Measurements from ENCODE around the gene NHS.
"Not testable (repeated sequence)": the region's sequence is repeated elsewhere in the genome, so short reads cannot be mapped to it uniquely, and the experiment has no call there.

Gene NHS

DNA sequence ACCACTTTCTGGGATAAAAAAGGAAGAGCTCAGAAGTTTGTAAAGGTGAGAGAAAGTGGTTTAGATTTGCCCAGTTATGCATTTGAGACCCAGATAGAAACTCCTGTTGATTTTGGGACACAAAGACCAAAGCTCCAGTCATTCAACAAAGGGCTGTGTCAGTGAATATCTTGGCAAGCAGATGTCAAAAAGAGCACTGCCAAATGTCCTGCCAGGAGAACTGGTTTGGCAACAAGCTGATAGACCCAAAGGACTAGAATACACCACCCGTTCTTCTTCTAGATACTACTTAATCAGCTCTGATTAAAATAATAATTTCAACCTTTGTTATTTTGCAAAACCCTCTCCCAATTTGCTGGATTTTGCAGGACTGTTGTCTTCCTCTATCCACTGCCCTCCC, 121.4 kb downstream of the NHS start:
- no peak for DNase-seq (ENCODE audit: low spot score)

DNA sequence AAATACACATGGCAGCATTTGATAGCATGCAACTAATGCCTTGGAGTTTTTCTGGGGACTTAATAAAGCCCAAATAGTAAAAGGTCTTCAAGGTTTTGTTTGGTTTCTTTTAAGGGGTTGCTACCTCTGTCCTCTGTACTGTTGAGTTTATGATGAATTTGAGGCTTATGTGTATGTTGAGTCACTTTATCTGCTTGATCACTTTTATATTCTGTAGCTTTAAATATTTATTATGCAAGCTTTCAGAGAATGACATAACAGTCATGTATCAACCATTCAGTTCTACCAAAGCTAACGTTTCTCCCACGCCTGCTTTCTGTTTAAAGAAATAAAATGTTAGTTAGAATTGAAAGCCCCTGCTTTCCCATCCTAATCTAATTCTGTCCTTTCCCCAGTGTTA, 122.2 kb downstream of the NHS start:
- DNase-seq (ENCODE audit: low spot score) = no peak

DNA sequence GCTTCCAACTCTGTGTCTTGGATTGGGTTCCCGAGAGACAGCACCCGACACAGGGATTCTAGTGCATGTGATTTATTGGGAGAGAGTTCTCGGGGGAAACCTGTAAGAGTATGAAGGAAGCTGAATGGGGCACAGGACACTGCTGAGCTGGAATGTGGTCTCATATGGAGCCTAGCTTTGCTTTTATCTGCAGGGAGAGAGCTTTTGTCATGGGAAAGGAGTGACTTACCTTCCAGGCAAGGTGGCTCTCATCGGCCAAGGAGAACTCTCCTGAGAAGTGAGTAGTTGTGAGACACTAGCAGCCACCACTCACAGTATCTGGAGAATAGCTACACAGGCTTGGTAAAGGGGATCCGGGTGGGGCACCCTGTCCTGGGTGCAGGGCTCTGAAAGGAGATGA, 124.5 kb downstream of the NHS start:
- DNase-seq (ENCODE audit: low spot score) = no peak

DNA sequence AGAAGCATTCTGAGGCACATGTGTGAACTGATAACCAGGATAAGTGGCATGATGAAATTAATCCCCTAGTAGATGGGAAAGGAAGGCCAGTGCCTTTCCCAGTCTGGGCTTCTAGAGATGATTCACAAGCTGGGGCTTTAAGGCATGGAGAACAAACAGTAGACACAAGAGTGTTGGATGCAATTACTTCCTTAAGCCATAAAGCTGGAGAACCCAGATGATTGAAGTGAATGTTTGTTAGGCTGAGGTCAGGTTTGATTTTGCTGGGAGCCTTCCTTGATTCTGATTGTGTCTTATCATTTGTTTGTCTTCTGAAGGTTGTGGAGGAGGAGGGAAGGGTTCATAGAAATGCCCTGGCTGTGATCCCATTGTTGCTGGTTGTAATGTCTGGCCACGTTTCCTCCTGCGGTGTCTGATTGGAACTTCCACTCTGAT, 125.2 kb downstream of the NHS start:
- DNase-seq (ENCODE audit: low spot score) = no peak

DNA sequence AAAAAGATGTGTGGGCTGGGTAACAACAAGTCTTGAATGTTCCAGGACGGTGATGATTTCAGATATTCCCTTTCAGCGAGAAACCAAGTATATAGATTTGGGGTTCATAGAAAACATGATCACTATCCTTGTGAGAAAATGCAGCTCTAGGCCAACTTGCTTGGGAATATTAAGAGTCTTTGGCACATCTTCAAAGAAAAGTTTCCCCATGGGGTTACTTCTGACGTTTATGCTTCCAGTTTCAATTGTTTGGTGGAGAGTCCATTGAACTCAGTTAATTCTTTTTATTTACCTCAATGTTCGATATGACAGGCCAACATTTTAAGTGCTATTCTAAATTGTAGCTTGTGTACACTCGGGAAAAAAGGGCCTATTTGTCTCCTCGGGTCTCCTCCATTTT, 126.7 kb downstream of the NHS start:
- no peak for DNase-seq (ENCODE audit: low spot score)

DNA sequence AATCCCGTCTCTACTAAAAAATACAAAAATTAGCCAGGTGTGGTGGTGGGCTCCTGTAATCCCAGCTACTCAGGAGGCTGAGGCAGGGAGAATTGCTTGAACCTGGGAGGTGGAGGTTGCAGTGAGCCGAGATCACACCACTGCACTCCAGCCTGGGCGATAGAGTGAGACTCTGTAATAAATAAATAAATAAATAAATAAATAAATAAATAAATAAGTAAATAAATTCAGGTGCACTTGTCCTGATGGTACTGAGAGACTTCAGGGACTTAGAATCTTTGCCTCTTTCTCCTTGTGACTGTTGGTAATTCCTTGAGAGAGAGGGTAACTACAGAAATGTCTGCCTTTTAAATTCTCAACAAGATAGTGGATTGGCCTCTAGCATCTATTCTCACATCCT, 131.4 kb downstream of the NHS start:
- not testable (repeated sequence) for DNase-seq (ENCODE audit: low spot score)

DNA sequence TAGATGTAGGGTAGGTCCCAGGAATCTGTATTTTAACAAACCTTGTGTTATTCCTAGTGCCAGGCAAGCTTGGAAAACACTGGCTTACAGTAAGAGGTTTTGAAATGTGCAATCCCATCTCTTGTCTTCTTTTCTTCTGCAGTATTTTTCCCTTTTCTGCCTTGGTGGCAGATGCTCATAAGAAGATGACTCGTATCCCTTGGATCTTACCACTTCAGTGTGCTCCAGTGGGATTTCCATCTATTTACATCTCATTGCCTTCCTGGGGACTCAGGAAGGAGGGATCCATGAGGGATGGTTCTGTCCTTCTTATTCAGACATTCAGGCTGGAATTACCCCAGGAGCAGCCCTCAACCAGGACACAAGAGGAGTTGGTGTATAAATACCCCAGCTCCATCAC, 136.6 kb downstream of the NHS start:
- no peak for DNase-seq (ENCODE audit: low spot score)

DNA sequence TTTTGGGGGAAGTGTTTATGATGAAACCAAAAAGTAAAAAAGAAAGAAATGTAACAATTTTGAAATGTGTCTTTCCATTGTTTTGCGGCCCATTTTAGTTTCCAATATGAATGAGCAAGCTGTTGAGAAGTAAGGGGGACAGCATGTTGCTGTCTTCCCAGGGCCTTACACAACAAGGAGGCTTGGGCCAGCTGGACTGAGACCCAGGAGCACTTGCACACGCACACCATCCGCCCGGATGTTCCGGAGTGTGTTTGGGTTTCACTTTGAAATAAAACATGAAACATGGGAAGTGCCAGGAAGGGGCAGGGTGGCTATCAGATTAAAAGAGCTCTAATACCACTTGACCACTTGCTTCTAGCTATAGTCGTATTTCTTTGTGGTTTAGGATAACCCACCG, 144.4 kb downstream of the NHS start:
- no peak for DNase-seq (ENCODE audit: low spot score)

DNA sequence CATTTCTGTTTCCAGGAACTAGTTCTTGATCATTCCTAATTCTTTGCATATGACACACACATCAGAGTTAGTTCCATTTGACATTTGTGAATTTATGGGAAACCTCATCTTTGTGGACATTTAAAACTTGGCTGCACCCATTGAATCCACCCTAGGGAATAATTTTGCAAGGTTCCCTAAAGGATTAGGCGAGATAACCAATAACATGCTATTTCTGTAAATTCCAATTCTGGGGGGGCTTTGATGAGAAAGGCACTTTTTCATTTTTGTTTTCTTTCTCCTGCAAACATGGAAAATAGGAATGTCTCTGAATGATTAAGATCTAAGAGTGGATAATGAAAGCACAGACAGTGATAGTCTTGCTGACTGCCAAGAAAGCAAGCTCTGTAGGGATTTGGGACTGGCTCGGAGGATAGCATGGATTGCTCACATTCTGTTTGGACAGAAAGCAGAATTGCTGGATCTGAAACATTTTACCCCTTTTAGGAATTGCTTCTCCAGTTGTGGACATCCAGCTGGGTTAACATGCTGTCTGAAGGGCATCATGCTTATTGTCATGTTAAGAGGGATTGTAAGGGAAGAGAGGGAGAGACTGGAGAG, 145.1 kb downstream of the NHS start:
- no peak for DNase-seq (ENCODE audit: low spot score)

DNA sequence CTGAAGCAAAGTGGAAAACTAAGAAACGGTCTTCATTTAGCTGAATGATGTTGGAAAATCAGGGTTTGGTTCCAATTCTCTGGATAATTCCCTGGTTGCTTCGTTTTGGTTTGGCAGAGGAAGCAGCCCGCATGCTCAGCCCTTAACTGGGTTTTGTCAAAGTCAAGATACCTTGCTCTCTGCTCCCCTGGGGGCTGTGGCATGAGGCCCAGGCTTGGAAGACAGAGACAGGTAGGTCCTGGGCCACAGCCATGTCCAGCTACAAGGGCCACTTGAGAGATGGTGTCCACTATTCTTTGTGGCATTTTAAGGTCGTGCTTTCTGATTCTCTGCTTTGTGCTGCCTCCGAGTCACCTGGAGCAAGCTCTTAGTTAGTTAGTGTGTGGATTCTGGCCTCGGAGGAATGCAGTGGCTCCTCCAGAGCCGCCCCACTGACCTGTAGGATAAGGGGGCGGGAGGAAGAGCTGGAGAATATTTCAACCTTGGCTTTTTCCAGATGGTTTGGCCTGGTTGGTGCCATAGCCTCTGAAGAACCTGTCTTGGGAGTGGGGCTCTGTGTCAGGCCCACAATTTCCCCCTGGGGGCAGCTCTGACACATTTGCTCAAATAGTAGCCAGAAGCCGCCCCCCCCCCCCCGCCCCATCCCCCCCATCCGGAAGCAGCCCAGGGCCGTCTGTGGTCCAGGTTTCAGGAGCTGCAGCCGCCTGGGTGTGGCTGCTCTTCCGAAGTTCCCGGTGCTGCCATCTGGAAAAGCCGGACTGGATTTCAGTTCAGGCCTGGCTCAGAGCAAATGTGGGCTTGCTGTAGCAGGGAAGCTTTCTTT, 147.1 kb downstream of the NHS start:
- no peak for DNase-seq (ENCODE audit: low spot score)

DNA sequence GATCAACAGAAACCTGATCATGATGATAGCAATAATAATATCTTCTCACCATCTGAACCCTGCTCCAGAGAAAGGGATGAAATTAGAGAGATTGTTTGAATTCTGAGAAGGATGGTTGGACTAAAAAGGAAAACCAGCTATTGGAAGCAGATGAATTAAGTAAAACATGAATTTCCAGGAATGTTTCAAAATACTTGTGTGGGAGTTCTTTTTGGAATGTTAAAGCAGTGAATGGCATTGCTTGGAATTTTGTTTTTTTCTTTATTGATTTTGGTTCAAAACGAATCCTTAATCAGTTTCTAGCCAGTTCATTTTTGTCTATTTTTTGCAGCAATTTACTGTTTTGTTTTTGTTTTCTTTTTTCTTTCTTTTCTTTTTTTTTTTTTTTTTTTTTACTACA, 150.3 kb downstream of the NHS start:
- DNase-seq (ENCODE audit: low spot score) = no peak

DNA sequence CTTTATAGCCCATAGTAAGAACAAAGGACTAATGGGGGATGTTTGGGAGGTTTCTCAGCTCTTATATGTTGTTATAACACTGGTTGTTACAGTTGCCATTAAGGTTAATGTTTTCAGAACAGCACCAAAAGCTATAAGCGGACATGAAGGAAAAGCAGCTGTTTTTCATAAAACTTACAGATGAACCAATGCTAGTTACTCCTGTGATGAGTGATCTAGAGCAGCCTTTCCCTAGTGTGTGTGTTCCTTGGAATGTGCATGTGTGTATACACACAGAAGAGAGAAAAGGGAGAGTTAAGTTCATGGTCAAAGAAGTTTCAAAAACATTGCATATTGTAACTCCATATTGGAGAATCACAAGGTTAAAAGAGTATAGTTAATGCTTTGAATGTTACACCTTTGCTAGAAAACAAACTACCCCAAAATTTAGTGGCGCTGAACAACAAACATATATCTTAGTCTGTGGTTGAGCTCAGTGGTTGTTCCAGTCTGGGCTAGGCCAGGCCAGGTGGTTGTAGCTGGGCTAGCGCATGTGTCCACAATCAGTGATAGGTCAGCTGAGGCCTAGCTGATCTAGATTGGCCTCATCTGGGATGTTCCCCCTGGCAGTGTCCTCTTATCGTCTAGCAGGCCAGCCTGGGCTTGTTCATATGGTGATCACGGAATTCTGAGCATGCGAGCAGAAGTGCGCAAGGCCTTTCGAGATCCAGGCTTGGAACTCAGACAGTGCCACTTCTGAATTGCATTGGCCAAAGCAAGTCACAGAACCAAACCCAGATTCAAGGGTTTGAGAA, 151.0 kb downstream of the NHS start:
- no peak for DNase-seq (ENCODE audit: low spot score)

DNA sequence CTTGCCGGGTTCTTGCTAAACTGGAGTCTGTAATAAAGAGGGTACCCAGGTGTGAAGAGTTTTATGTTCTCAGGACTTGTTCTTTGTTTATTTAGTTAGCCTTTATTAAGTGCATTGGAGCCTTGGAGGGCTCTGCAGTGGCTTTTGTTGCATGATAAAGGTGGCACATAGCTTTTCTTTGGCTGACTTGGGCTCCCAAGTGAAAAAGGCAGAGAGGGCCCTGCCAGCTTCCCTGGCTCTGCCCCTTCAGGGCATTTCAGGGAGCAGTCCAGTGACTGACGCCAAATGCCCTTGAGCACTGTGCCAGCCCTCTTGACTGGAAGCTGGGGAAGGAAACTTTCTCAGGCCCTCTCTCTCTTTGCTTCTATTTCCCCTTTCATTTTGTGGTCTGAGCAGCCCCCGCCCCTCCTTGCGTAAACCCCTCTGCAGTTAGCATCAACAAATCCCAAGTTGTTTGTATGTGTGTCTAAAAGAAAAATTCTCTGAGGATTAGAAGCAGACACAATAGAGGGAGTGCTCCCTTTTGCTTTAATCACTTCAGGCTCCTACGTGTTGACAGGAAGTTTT, 152.2 kb downstream of the NHS start:
- DNase-seq (ENCODE audit: low spot score) = peak; percentile 41

DNA sequence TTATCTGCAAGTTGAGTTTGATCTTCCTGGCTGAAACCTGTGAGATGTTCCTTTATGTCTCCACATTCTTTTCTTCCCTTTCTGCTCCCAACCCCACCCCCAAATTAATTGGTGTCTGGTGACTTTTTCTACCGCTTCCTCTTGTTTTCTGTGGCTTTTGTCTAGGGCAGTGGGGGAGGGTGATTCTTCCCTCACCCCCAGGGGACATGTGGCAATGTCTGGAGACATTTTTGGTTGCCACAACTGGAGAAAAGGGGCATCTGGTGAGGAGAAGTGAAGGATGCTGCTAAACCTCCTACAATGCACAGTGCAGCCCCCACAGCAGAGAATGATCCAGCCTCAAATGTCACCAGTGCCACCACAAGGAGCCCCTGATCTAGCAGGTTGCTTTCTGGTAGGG, 152.9 kb downstream of the NHS start:
- no peak for DNase-seq (ENCODE audit: low spot score)

DNA sequence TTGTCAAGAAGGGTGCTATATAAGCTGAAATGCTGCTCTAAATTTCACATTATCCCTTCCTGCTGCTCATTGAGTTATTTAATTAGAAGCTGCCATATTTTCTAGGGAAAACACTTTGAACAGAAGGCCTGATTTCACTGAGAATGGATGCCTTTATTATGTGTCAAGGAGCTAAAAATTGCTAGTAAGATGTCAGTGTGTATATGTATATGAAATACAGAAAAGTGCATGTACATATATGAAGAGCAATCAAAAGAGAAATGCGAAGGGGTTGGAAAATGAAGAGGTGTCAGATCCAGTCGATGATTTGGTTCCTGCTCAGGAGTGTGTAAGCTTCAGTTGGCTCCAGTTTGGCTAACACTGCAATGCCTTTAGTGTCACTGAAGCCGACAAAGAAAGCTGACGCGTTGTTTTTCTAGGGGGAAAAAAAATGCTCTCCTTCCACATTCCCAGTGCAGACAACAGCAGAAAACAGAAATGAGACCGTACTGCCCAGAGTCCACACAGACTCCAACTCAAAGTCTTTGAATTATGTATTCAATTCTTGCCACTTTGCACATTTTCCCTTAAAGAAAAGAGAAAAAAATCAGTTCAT, 154.2 kb downstream of the NHS start:
- peak; percentile 20 for DNase-seq (ENCODE audit: low spot score)

DNA sequence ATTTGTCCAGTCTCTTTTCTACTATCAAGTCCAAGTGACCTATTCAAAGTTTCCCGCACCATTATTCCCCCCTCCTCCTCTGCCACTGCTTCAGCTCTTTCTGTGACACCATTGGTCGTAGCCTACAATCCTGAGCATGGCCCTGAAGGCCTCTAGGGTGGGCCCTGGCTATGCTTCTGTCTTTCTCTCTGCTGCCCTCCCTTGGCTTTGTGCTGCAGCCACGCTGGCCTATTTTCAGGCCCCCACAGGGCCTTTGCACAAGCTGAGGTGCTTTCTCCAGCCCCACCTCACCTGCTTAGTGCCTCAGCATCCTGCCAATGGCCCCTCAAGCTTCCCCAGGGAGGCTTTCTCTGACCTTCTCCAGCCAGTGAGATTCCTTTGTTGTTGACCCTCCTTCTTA, 156.5 kb downstream of the NHS start:
- DNase-seq (ENCODE audit: low spot score) = no peak

DNA sequence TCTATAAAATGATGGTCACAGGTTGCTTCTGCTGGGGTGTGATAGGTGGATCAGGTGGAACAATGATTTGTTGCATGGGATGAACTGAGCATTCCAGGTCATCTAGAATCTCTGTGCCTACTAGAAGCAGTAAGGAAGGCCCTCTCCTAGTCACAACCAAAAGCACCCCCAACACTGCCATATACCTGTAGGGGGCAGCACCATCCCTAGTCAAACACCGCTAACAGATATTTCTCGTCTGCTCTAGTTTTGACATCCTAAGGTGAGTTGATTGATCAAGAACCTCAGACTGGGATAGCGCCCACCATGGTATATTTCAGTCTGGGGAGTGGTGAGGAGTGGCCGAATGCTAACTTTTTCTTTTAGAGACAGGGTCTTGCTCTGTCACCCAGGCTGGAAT, 160.2 kb downstream of the NHS start:
- peak; percentile 3 for DNase-seq (ENCODE audit: low spot score)

DNA sequence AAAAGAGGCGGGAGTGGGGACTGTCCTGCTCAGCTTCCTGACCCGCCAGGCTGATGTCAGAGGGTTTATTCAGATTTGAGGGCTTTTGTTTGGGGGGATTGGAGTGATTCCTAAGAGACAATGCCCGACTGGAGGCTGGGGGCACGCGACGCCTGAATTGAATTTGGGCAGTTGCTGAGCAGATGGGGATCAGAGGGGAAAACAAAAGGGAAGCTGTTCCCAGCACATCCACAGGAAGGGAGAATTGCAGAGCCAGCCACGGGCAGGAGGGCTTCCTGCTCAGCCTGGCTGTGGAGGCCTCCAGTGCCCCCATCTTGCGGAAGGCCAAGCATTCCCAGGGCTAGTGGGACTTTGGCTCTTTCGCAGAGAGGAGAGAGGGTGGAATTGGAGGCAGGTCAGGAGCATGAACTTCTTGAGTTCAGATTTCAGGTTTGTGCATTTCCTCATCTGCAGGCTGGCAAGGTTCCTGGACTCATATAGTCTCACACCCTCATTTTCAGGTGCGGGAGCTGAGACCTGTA, 162.8 kb downstream of the NHS start:
- no peak for DNase-seq (ENCODE audit: low spot score)

DNA sequence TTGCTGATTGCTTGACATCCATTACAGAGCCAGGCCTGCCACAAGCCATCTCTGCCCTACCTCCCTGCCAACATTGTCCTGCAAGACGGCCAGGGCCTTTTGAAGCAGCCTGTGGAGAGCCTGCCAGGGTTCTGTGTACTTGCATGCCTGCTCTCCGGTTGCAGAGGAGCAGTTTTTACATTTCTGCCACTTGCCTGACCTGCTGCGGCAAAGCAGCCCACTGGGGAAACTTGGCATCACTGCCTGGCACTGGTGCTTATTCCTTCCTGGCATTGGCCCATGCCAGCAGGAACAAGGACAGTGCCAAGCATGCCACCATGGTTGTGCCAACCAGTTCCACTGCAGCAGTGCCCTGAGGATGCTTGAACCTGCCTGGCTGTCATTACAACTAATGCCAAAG, 167.1 kb downstream of the NHS start:
- peak; percentile 2 for DNase-seq (ENCODE audit: low spot score)

DNA sequence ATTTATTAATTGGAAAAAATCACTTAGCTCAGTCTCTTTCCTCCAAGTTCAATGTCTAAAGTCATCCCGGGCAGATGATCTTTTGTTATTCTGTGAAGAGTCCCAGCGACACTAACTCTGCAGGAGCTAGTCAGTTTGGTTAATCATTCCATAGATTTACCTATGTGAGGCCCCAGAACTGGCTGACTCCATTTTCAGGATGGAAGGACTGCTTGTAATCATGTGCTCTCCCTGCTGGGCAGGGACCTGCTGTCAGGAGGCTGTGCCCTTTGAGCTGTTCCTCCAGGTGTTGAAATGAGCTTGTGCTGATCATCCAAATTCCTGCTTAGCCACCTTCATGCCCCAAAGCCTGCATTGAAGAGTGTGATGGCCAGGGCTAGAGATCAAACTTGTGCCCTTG, 169.8 kb downstream of the NHS start:
- DNase-seq (ENCODE audit: low spot score) = no peak

DNA sequence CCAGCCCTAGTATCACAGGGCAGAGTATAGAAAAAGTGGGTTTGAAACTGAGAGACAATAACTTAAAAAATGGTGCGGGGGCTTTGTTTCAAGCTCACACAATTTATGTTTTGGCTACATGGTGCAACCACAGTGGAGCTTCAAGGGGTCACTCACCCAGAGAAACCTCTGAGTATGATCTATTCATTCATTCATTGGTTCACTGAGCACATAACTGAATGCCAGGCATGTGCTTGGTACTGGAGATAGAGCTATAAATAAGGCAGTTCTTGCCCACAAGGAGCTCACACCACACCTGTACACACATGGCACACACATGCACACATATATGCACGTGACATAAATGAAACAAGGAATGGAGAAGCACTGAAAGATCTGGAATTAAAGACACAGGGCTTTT, 171.4 kb downstream of the NHS start:
- no peak for DNase-seq (ENCODE audit: low spot score)

DNA sequence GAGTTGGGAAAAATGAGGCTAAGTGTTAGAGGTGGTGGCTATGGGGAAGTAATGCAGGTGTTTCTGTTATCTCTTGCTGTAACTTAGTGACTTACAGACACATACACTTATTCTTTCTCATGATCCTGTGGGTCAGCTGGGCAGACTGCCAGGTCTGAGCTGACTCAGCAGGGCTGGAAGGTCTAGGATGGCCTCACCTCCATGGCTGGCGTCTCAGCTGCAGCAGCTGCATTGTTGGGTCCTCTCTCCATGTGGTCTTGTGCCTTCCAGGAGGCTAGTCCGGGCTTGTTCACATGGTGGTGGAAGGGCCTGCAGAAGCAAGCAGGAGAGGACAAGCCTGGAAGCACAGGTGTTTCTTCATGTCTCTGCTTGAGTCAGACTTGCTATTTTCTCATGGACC, 172.7 kb downstream of the NHS start:
- DNase-seq (ENCODE audit: low spot score) = no peak

Measured in Ammon's horn (tissue), 1 donor.